Endothelial cell of umbilical vein (primary cell): ENCODE measurements around the gene PAX3.

Experiments used
- EZH2 ChIP-seq: IDR thresholded peaks from 2 replicates; pipeline ENCODE4 v1.6.1; 2012; ENCODE audit warnings: borderline replicate concordance, low read depth, mild to moderate bottlenecking, moderate library complexity, low read length, inconsistent platforms; ENCODE audit not compliant: severe bottlenecking
- JUN ChIP-seq: IDR thresholded peaks from 2 replicates; pipeline ENCODE4 v1.6.1; 2011; ENCODE audit warnings: borderline replicate concordance, low read depth; ENCODE audit not compliant: insufficient read length, insufficient read depth
- MYC ChIP-seq: IDR thresholded peaks from one replicate; pipeline ENCODE4 v1.6.1; 2011; ENCODE audit warnings: mild to moderate bottlenecking, low read depth, low read length
- POLR2A ChIP-seq: IDR thresholded peaks from 2 replicates; pipeline ENCODE4 v1.6.1; 2012; ENCODE audit warnings: low read depth, mild to moderate bottlenecking, control low read depth, low read length
- POLR2AphosphoS5 ChIP-seq: IDR thresholded peaks from 2 replicates; pipeline ENCODE4 v1.6.1; 2012; ENCODE audit warnings: low read depth, mild to moderate bottlenecking, control low read depth, low read length, moderate library complexity; ENCODE audit not compliant: insufficient read depth
- TF ChIP-seq, protein P1 (sequence below), 2 donors: IDR thresholded peaks; 1 replicate in 1 of 2; 2 replicates in 1 of 2; pipeline ENCODE4 v1.5.1; 2011; ENCODE audit warnings: low read length in 2 of 2, mild to moderate bottlenecking in 2 of 2, moderate library complexity in 2 of 2, control low read depth in 1 of 2, inconsistent platforms in 1 of 2, low read depth in 1 of 2; ENCODE audit not compliant: insufficient read depth in 1 of 2; ENCODE audit errors: extremely low read depth in 1 of 2
- TF ChIP-seq, protein P2 (sequence below): IDR thresholded peaks from 2 replicates; pipeline ENCODE4 v1.6.1; 2011; ENCODE audit not compliant: insufficient read depth, insufficient read length

DNA sequence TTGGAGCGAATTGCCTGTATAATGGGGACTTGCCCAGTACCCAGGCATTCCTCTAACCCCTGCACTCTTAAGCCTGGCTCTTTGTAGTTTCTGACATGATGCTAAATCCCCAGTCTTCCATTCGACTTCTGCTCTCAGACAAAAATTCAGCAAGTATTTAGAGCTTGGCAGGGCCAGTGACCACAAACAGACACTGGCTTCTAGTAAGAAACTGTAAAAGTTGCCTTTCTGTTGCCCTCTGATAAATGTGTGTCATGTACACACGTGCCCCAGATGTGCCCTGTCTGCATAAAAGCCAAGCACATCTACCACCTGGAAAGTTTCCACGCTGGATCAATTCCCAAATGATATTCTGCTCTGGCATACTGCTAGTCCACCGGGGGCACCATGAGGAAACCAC, 18.0 kb downstream of the PAX3 start:
- TF ChIP-seq POLR2A, result no peak
- no peak for TF ChIP-seq POLR2AphosphoS5
- TF ChIP-seq, protein P1, sequence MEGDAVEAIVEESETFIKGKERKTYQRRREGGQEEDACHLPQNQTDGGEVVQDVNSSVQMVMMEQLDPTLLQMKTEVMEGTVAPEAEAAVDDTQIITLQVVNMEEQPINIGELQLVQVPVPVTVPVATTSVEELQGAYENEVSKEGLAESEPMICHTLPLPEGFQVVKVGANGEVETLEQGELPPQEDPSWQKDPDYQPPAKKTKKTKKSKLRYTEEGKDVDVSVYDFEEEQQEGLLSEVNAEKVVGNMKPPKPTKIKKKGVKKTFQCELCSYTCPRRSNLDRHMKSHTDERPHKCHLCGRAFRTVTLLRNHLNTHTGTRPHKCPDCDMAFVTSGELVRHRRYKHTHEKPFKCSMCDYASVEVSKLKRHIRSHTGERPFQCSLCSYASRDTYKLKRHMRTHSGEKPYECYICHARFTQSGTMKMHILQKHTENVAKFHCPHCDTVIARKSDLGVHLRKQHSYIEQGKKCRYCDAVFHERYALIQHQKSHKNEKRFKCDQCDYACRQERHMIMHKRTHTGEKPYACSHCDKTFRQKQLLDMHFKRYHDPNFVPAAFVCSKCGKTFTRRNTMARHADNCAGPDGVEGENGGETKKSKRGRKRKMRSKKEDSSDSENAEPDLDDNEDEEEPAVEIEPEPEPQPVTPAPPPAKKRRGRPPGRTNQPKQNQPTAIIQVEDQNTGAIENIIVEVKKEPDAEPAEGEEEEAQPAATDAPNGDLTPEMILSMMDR (IDR thresholded peaks at IDR 0.05; ENCODE audit: extremely low read depth in 1 of 2, insufficient read depth in 1 of 2, low read depth in 1 of 2, low read length in 2 of 2), result no peak
- no peak for TF ChIP-seq EZH2
- TF ChIP-seq, protein P2, sequence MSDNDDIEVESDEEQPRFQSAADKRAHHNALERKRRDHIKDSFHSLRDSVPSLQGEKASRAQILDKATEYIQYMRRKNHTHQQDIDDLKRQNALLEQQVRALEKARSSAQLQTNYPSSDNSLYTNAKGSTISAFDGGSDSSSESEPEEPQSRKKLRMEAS, result no peak
- TF ChIP-seq MYC, result no peak
- TF ChIP-seq JUN, result no peak
